Esophagus muscularis mucosa (tissue), 3 donors: ENCODE data around the gene LRRC52.

ENCODE experiments used
- POLR2A ChIP-seq: fragments of 450-650 bp; IDR thresholded peaks from one replicate; pipeline ENCODE4 v1.6.1; 2017; ENCODE audit warnings: antibody characterized with exemption, moderate library complexity, mild to moderate bottlenecking, low read depth
- TF ChIP-seq, protein P1 (sequence below), 3 experiments: fragments of 200-600 bp in 2 of 3; fragments of 450-650 bp in 1 of 3; sonication (generic) in 2 of 3; IDR thresholded peaks; one replicate each; pipeline ENCODE4 v1.5.1; 2017 to 2019; ENCODE audit warnings: antibody characterized with exemption in 3 of 3, mild to moderate bottlenecking in 2 of 3, moderate library complexity in 1 of 3

DNA sequence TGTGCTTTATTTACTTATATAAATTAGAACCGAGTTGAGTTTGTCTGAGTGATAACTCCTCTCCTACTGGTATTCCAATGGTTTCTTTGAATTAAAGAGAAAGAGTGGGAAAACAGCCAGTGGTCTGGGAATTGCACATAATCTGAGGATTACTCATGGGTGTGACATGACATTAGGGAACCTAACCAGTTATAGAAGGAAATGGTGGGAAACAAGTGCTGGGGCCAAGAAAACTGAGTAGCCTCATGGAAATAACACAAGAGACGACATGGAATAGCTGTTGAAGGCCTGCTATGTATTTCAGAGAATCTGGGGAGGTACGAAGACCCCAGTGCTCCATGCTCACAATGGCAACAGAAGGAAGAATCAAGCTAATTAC lies 41.8 kb upstream of the LRRC52 start:
- TF ChIP-seq, protein P1, sequence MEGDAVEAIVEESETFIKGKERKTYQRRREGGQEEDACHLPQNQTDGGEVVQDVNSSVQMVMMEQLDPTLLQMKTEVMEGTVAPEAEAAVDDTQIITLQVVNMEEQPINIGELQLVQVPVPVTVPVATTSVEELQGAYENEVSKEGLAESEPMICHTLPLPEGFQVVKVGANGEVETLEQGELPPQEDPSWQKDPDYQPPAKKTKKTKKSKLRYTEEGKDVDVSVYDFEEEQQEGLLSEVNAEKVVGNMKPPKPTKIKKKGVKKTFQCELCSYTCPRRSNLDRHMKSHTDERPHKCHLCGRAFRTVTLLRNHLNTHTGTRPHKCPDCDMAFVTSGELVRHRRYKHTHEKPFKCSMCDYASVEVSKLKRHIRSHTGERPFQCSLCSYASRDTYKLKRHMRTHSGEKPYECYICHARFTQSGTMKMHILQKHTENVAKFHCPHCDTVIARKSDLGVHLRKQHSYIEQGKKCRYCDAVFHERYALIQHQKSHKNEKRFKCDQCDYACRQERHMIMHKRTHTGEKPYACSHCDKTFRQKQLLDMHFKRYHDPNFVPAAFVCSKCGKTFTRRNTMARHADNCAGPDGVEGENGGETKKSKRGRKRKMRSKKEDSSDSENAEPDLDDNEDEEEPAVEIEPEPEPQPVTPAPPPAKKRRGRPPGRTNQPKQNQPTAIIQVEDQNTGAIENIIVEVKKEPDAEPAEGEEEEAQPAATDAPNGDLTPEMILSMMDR (IDR thresholded peaks at IDR 0.05) = no peak
- no peak for TF ChIP-seq POLR2A
